ENCODE measurements around the gene CRKL.
A peak's percentile ranks its signal among the peaks of the same experiment; 100 is the strongest.

CRKL gene

DNA sequence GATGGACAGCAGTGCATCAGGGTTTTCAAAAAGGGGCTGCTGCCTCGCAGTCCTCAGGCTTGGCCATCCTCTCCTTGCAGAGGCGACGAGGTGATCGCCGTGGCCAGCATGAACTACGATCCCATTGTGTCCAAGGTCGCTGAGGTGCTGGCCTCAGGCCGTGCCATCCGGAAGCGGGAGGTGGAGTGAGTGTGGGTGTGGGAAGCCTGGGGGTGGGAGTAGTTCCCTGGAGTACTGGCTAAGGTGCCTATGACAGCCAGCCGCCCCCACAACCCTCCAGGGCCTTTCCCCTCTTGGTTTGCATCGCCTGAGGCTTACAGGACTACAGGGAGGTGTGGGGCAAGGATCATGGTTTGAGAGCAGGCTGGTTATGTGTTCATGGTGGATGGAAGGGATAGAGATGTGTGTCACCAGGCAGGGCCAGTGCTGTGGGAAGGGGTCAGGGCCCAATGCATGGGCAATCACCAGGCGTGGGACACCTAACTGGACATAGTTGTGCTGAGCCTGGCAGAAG is 62.8 kb downstream of the CRKL start:
- no peaks in the 10 kb centered on the region for H4K20me1 ChIP-seq (ENCODE audit: insufficient read depth, low read length, poor library complexity, severe bottlenecking)
- no peak overlapping the region for H3K4me3 ChIP-seq (ENCODE audit: low read length, poor library complexity, severe bottlenecking)
- H3K4me2 ChIP-seq (ENCODE audit: low read depth, low read length, poor library complexity, severe bottlenecking) = no peak overlapping the region
- H3K4me1 ChIP-seq (ENCODE audit: insufficient read depth, low read length, poor library complexity, severe bottlenecking) = peaks cover 15% of the 10 kb centered on the region
- peaks cover 14% of the 10 kb centered on the region; the same call in 1 of the 2 replicates for H3K79me2 ChIP-seq (ENCODE audit: insufficient read depth, low read length)
- no peak overlapping the region for H3K9ac ChIP-seq (ENCODE audit: low read depth, low read length, poor library complexity, severe bottlenecking)
- H3K36me3 ChIP-seq (ENCODE audit: insufficient read depth, low read length) = no peaks in the 10 kb centered on the region
- no peaks in the 10 kb centered on the region for H3K27me3 ChIP-seq (ENCODE audit: insufficient read depth, low read length, poor library complexity, severe bottlenecking)
- TF ChIP-seq EZH2phosphoT487 (IDR thresholded peaks at IDR 0.05; ENCODE audit: borderline replicate concordance) = no peak
- TF ChIP-seq, protein P1, sequence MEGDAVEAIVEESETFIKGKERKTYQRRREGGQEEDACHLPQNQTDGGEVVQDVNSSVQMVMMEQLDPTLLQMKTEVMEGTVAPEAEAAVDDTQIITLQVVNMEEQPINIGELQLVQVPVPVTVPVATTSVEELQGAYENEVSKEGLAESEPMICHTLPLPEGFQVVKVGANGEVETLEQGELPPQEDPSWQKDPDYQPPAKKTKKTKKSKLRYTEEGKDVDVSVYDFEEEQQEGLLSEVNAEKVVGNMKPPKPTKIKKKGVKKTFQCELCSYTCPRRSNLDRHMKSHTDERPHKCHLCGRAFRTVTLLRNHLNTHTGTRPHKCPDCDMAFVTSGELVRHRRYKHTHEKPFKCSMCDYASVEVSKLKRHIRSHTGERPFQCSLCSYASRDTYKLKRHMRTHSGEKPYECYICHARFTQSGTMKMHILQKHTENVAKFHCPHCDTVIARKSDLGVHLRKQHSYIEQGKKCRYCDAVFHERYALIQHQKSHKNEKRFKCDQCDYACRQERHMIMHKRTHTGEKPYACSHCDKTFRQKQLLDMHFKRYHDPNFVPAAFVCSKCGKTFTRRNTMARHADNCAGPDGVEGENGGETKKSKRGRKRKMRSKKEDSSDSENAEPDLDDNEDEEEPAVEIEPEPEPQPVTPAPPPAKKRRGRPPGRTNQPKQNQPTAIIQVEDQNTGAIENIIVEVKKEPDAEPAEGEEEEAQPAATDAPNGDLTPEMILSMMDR (conservative IDR thresholded peaks at IDR 0.05; ENCODE audit: low read length) = no peak
- no peaks in the 10 kb centered on the region for H3F3A ChIP-seq (ENCODE audit: low read depth)
- no peaks in the 10 kb centered on the region for H3K9me3 ChIP-seq (ENCODE audit: insufficient read depth, low read depth, low read length)
- H3K9me2 ChIP-seq (replicated peaks; ENCODE audit: low read depth, low read length) = no peaks in the 10 kb centered on the region
- H2AFZ ChIP-seq (ENCODE audit: low read length) = no peak overlapping the region

DNA sequence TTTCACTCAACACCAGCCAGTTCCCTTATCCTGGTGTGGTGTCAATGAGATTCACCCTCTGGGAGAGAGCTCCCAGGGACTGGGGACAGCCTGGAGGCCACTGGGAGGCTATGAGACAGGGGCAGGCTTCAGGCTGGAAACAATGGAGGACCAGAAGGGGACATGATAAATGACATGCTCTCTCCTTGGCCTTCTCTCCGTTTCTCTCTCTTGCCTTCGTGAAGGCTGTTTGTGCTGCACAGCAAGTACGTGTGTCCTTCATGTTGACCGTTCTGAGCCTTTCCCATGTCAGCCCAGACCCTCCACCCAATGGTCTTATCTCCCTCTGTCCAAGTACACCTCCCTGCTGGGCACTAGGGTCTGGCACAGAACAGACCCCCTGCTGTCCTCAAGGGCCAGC is 63.3 kb downstream of the CRKL start:
- Histone ChIP-seq H3K4me2 (ENCODE audit: low read depth, low read length, poor library complexity, severe bottlenecking) (peak overlapping the region; percentile 95), H3F3A (ENCODE audit: low read depth) (no peaks in the 10 kb centered on the region), H4K20me1 (ENCODE audit: insufficient read depth, low read length, poor library complexity, severe bottlenecking) (no peaks in the 10 kb centered on the region), H3K36me3 (ENCODE audit: insufficient read depth, low read length) (no peaks in the 10 kb centered on the region), H3K9me3 (ENCODE audit: insufficient read depth, low read depth, low read length) (no peaks in the 10 kb centered on the region), H3K79me2 (ENCODE audit: insufficient read depth, low read length) (peaks cover 14% of the 10 kb centered on the region; the same call in 1 of the 2 replicates), H3K9ac (ENCODE audit: low read depth, low read length, poor library complexity, severe bottlenecking) (peak overlapping the region; percentile 98), H2AFZ (ENCODE audit: low read length) (no peak overlapping the region), H3K4me3 (ENCODE audit: low read length, poor library complexity, severe bottlenecking) (no peak overlapping the region), H3K27me3 (ENCODE audit: insufficient read depth, low read length, poor library complexity, severe bottlenecking) (no peaks in the 10 kb centered on the region), H3K4me1 (ENCODE audit: insufficient read depth, low read length, poor library complexity, severe bottlenecking) (peaks cover 15% of the 10 kb centered on the region), H3K9me2 (replicated peaks; ENCODE audit: low read depth, low read length) (no peaks in the 10 kb centered on the region)
- TF ChIP-seq, protein P1 (conservative IDR thresholded peaks at IDR 0.05; ENCODE audit: low read length) = no peak
- TF ChIP-seq EZH2phosphoT487 (IDR thresholded peaks at IDR 0.05; ENCODE audit: borderline replicate concordance) = no peak

DNA sequence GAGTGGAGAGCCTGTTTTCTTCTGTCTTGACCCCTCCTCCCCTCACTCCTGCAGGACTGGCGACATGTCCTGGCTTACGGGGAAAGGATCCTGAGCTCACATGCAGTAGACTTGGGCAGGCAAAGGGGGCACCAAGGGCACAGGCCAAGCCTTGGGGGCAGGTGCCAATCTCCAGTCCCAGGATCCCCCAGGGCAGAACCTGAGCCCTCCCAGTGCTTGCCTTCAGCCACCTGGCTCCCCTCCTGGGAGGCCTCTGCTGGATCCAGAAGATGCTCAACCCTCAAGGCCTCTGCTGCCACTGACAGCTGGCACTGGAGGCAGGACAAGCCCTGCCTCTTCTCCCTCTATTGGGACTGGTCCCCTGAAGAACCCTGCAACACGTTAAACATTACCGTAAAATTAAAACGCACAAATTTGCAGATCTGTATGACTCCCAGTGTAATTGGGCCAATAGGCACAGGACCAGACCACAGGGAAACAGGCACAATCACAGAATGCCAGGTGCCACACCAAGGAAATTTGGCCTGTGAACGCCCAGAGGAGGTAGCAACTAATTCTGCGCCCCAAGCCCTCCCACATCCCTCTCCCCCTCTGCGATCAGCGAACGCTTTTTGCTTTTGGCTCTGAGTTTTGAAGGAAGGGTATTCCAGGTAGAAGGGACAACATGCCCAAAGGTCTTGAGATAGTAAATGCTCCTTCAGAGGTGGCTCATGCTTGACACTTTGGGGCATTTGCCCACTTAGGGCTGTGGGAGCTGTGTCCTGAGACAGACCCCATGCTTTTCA is 63.9 kb downstream of the CRKL start:
- Histone ChIP-seq H3K36me3 (ENCODE audit: insufficient read depth, low read length) (no peaks in the 10 kb centered on the region), H3K9ac (ENCODE audit: low read depth, low read length, poor library complexity, severe bottlenecking) (peak overlapping the region; percentile 98), H3K4me1 (ENCODE audit: insufficient read depth, low read length, poor library complexity, severe bottlenecking) (peaks cover 15% of the 10 kb centered on the region), H3K9me3 (ENCODE audit: insufficient read depth, low read depth, low read length) (no peaks in the 10 kb centered on the region), H4K20me1 (ENCODE audit: insufficient read depth, low read length, poor library complexity, severe bottlenecking) (no peaks in the 10 kb centered on the region), H3K27me3 (ENCODE audit: insufficient read depth, low read length, poor library complexity, severe bottlenecking) (no peaks in the 10 kb centered on the region), H3K4me2 (ENCODE audit: low read depth, low read length, poor library complexity, severe bottlenecking) (peak overlapping the region; percentile 95), H3K4me3 (ENCODE audit: low read length, poor library complexity, severe bottlenecking) (peak overlapping the region; percentile 97), H3K79me2 (ENCODE audit: insufficient read depth, low read length) (peaks cover 14% of the 10 kb centered on the region; the same call in 1 of the 2 replicates), H2AFZ (ENCODE audit: low read length) (peak overlapping the region; percentile 97; the same call in 1 of the 2 replicates), H3K9me2 (replicated peaks; ENCODE audit: low read depth, low read length) (no peaks in the 10 kb centered on the region), H3F3A (ENCODE audit: low read depth) (no peaks in the 10 kb centered on the region)
- TF ChIP-seq EZH2phosphoT487 (IDR thresholded peaks at IDR 0.05; ENCODE audit: borderline replicate concordance) = no peak
- TF ChIP-seq, protein P1 (conservative IDR thresholded peaks at IDR 0.05; ENCODE audit: low read length) = no peak

Data from Loucy (cell line).